ENCODE results near the gene SGCD.

The SGCD gene

DNA sequence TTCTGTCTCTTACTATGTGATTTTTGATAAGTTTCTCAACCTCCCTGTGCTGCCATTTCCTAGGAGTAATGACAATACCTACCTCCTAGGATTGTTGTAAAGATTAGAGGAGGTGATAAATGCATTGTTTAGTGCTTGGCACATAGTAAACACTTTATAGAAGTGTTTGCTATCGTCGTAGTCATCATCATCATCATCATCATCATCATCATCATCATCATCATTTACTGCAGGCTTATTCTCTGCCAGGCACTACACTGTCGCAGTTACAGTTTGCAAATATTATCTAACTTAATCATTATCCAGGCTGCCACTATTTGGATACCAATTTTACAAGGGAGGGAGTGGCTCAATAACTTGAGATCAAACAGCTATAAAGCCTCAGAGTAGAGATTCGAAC, 24.5 kb downstream of the SGCD start:
- no peak for DNase-seq
- H3K36me3 Mint-ChIP-seq (ENCODE audit: low read depth): no peaks in the 10 kb centered on the region
- no peak overlapping the region for H3K27ac Mint-ChIP-seq
- no peak overlapping the region for H3K4me3 Mint-ChIP-seq
- TF ChIP-seq, protein P1, sequence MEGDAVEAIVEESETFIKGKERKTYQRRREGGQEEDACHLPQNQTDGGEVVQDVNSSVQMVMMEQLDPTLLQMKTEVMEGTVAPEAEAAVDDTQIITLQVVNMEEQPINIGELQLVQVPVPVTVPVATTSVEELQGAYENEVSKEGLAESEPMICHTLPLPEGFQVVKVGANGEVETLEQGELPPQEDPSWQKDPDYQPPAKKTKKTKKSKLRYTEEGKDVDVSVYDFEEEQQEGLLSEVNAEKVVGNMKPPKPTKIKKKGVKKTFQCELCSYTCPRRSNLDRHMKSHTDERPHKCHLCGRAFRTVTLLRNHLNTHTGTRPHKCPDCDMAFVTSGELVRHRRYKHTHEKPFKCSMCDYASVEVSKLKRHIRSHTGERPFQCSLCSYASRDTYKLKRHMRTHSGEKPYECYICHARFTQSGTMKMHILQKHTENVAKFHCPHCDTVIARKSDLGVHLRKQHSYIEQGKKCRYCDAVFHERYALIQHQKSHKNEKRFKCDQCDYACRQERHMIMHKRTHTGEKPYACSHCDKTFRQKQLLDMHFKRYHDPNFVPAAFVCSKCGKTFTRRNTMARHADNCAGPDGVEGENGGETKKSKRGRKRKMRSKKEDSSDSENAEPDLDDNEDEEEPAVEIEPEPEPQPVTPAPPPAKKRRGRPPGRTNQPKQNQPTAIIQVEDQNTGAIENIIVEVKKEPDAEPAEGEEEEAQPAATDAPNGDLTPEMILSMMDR (IDR thresholded peaks at IDR 0.05): no peak
- peaks cover 16% of the 10 kb centered on the region for H3K4me1 Mint-ChIP-seq
- H3K9me3 Mint-ChIP-seq: no peaks in the 10 kb centered on the region
- peaks cover 9% of the 10 kb centered on the region for H3K27me3 Mint-ChIP-seq (ENCODE audit: low read depth, poor library complexity)

DNA sequence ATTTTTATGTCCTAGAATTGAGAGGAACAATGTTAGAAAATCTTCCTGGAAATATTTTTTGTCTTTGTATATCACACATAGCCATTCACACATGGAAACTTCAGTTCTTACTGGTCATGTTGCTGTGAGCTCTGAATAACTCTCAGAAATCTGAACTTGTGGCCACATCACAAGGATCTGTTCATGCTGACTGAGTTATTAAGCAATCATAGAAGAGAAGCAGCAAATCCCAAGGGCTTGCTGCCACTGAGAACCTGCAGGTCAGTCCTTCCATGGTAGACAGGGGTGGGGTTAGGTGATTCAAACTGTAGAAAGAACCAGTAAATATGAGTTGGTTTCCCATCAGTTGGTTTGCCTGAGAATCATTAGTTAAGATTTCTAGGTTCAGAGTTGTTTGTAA, 27.6 kb downstream of the SGCD start:
- no peaks in the 10 kb centered on the region for H3K9me3 Mint-ChIP-seq
- peaks cover 16% of the 10 kb centered on the region for H3K4me1 Mint-ChIP-seq
- peaks cover 13% of the 10 kb centered on the region for H3K27me3 Mint-ChIP-seq (ENCODE audit: low read depth, poor library complexity)
- no peaks in the 10 kb centered on the region for H3K36me3 Mint-ChIP-seq (ENCODE audit: low read depth)
- TF ChIP-seq, protein P1 (IDR thresholded peaks at IDR 0.05): no peak
- H3K27ac Mint-ChIP-seq: no peak overlapping the region
- no peak for DNase-seq
- no peak overlapping the region for H3K4me3 Mint-ChIP-seq

- Mint-ChIP-seq H3K27ac (no peak overlapping the region), H3K36me3 (ENCODE audit: low read depth) (no peaks in the 10 kb centered on the region), H3K9me3 (no peaks in the 10 kb centered on the region), H3K4me3 (no peak overlapping the region), H3K27me3 (ENCODE audit: low read depth, poor library complexity) (peaks cover 13% of the 10 kb centered on the region), H3K4me1 (peaks cover 8% of the 10 kb centered on the region)
- DNase-seq: no peak
- TF ChIP-seq, protein P1 (IDR thresholded peaks at IDR 0.05): no peak
Measured at GRCh38 chr5:156356238-156356637, 29.3 kb downstream of the SGCD start.

DNA sequence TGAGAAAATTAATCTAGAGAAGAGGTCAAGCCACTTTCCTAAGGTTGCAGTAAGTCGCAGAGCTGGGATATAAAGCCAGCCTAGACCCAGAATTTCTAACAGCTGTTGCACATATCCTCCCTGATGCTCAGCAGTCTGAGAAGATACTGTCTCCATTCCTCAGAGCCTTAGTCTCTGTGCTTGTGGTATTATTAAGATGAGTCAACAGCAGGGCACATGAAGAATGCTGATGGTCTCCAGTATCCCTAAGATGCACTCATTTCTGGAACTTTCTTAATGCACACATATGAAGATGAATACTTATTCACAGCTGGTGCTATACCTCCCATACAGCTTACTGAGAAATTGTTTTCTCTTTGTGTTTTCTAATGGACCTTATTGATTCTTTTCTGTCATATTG, 32.5 kb downstream of the SGCD start:
- no peaks in the 10 kb centered on the region for H3K9me3 Mint-ChIP-seq
- H3K36me3 Mint-ChIP-seq (ENCODE audit: low read depth): no peaks in the 10 kb centered on the region
- H3K27me3 Mint-ChIP-seq (ENCODE audit: low read depth, poor library complexity): peaks cover 7% of the 10 kb centered on the region
- no peak for DNase-seq
- H3K27ac Mint-ChIP-seq: no peak overlapping the region
- no peak overlapping the region for H3K4me3 Mint-ChIP-seq
- TF ChIP-seq, protein P1 (IDR thresholded peaks at IDR 0.05): no peak
- no peaks in the 10 kb centered on the region for H3K4me1 Mint-ChIP-seq

- no peaks in the 10 kb centered on the region for H3K9me3 Mint-ChIP-seq
- no peaks in the 10 kb centered on the region for H3K36me3 Mint-ChIP-seq (ENCODE audit: low read depth)
- H3K27me3 Mint-ChIP-seq (ENCODE audit: low read depth, poor library complexity): peaks cover 11% of the 10 kb centered on the region
- no peak overlapping the region for H3K27ac Mint-ChIP-seq
- H3K4me1 Mint-ChIP-seq: no peaks in the 10 kb centered on the region
- TF ChIP-seq, protein P1 (IDR thresholded peaks at IDR 0.05): no peak
- H3K4me3 Mint-ChIP-seq: no peak overlapping the region
- DNase-seq: no peak
Measured at GRCh38 chr5:156361436-156362109, 34.6 kb downstream of the SGCD start.

- TF ChIP-seq, protein P1 (IDR thresholded peaks at IDR 0.05): no peak
- Mint-ChIP-seq H3K9me3 (no peaks in the 10 kb centered on the region), H3K27me3 (ENCODE audit: low read depth, poor library complexity) (peaks cover 7% of the 10 kb centered on the region), H3K4me3 (no peak overlapping the region), H3K4me1 (no peaks in the 10 kb centered on the region), H3K27ac (no peak overlapping the region), H3K36me3 (ENCODE audit: low read depth) (no peaks in the 10 kb centered on the region)
- DNase-seq: no peak
Measured at GRCh38 chr5:156363861-156364260, 36.9 kb downstream of the SGCD start.
